Loucy (cell line): ENCODE data around the gene NCOA1.

Experiments
- H2AFZ ChIP-seq: fragments of 200-600 bp; sonication (generic); 2 replicates; pipeline ENCODE4 v1.6.0; 2016; ENCODE audit warnings: antibody characterized with exemption, mild to moderate bottlenecking, low read length, moderate library complexity
- H3F3A ChIP-seq: fragments of 200-600 bp; 2 replicates; pipeline ENCODE4 v1.6.0; 2016; ENCODE audit warnings: antibody characterized with exemption, low read depth, mild to moderate bottlenecking
- H3K27me3 ChIP-seq: fragments of 200-600 bp; sonication (generic); 2 replicates; pipeline ENCODE4 v1.6.1; 2014; ENCODE audit warnings: low read length, mild to moderate bottlenecking; ENCODE audit not compliant: insufficient read depth, poor library complexity, severe bottlenecking
- H3K36me3 ChIP-seq: fragments of 200-600 bp; sonication (generic); 2 replicates; pipeline ENCODE4 v1.6.1; 2016; ENCODE audit warnings: low read length; ENCODE audit not compliant: insufficient read depth
- H3K4me1 ChIP-seq: fragments of 200-600 bp; sonication (generic); 2 replicates; pipeline ENCODE4 v1.5.1; 2014; ENCODE audit warnings: low read length, mild to moderate bottlenecking; ENCODE audit not compliant: insufficient read depth, poor library complexity, severe bottlenecking
- H3K4me2 ChIP-seq: fragments of 200-600 bp; sonication (generic); 2 replicates; pipeline ENCODE4 v1.6.0; 2014; ENCODE audit warnings: antibody characterized with exemption, low read length, low read depth, mild to moderate bottlenecking; ENCODE audit not compliant: poor library complexity, severe bottlenecking
- H3K4me3 ChIP-seq: fragments of 200-600 bp; sonication (generic); 2 replicates; pipeline ENCODE4 v1.5.1; 2014; ENCODE audit warnings: low read length, mild to moderate bottlenecking, mixed read lengths; ENCODE audit not compliant: poor library complexity, severe bottlenecking
- H3K79me2 ChIP-seq: fragments of 200-600 bp; sonication (generic); 2 replicates; pipeline ENCODE4 v1.6.1; 2014; ENCODE audit warnings: low read length; ENCODE audit not compliant: insufficient read depth
- H3K9ac ChIP-seq: fragments of 200-600 bp; sonication (generic); 2 replicates; pipeline ENCODE4 v1.6.0; 2014; ENCODE audit warnings: mild to moderate bottlenecking, low read depth, low read length, moderate library complexity; ENCODE audit not compliant: poor library complexity, severe bottlenecking
- H3K9me2 ChIP-seq: fragments of 200-600 bp; sonication (generic); replicated peaks from 2 replicates; pipeline ENCODE4 v1.6.1; 2016; ENCODE audit warnings: low read depth, low read length, mixed read lengths
- H3K9me3 ChIP-seq: fragments of 200-600 bp; sonication (generic); 2 replicates; pipeline ENCODE4 v1.6.1; 2014; ENCODE audit warnings: mild to moderate bottlenecking, antibody characterized with exemption, low read length, low read depth; ENCODE audit not compliant: insufficient read depth
- H4K20me1 ChIP-seq: fragments of 200-600 bp; sonication (generic); 2 replicates; pipeline ENCODE4 v1.6.0; 2014; ENCODE audit warnings: antibody characterized with exemption, low read length, mild to moderate bottlenecking; ENCODE audit not compliant: insufficient read depth, poor library complexity, severe bottlenecking
- EZH2phosphoT487 ChIP-seq: fragments of 200-600 bp; IDR thresholded peaks from 2 replicates; pipeline ENCODE4 v1.6.1; 2018; ENCODE audit warnings: antibody characterized with exemption, mild to moderate bottlenecking, moderate library complexity, borderline replicate concordance
- TF ChIP-seq, protein P1 (sequence below): fragments of 200-600 bp; sonication (generic); conservative IDR thresholded peaks from 2 replicates; pipeline ENCODE4 v1.5.1; 2014; ENCODE audit warnings: mild to moderate bottlenecking, antibody characterized with exemption, low read length

The NCOA1 gene

GRCh38 chr2:24623535-24623934 is 132.5 kb downstream of the NCOA1 start:
- Histone ChIP-seq H3K4me1 (peaks cover 28% of the 10 kb centered on the region), H3K4me3 (no peak overlapping the region), H3K27me3 (no peaks in the 10 kb centered on the region), H3F3A (no peaks in the 10 kb centered on the region), H3K9me2 (no peaks in the 10 kb centered on the region), H3K9ac (no peak overlapping the region), H4K20me1 (no peaks in the 10 kb centered on the region), H3K79me2 (peaks cover 18% of the 10 kb centered on the region; the same call in 1 of the 2 replicates), H2AFZ (no peak overlapping the region), H3K36me3 (no peaks in the 10 kb centered on the region), H3K4me2 (no peak overlapping the region), H3K9me3 (no peaks in the 10 kb centered on the region)
- TF ChIP-seq EZH2phosphoT487: no peak
- TF ChIP-seq, protein P1, sequence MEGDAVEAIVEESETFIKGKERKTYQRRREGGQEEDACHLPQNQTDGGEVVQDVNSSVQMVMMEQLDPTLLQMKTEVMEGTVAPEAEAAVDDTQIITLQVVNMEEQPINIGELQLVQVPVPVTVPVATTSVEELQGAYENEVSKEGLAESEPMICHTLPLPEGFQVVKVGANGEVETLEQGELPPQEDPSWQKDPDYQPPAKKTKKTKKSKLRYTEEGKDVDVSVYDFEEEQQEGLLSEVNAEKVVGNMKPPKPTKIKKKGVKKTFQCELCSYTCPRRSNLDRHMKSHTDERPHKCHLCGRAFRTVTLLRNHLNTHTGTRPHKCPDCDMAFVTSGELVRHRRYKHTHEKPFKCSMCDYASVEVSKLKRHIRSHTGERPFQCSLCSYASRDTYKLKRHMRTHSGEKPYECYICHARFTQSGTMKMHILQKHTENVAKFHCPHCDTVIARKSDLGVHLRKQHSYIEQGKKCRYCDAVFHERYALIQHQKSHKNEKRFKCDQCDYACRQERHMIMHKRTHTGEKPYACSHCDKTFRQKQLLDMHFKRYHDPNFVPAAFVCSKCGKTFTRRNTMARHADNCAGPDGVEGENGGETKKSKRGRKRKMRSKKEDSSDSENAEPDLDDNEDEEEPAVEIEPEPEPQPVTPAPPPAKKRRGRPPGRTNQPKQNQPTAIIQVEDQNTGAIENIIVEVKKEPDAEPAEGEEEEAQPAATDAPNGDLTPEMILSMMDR: no peak

- Histone ChIP-seq H3K9me3 (no peaks in the 10 kb centered on the region), H3K79me2 (peaks cover 22% of the 10 kb centered on the region; the same call in 1 of the 2 replicates), H3F3A (no peaks in the 10 kb centered on the region), H2AFZ (no peak overlapping the region), H3K9me2 (no peaks in the 10 kb centered on the region), H3K4me1 (peaks cover 28% of the 10 kb centered on the region), H3K9ac (no peak overlapping the region), H3K4me3 (no peak overlapping the region), H3K36me3 (no peaks in the 10 kb centered on the region), H3K27me3 (no peaks in the 10 kb centered on the region), H4K20me1 (no peaks in the 10 kb centered on the region), H3K4me2 (no peak overlapping the region)
- TF ChIP-seq, protein P1: no peak
Observed at GRCh38 chr2:24625728-24626127, 134.7 kb downstream of the NCOA1 start.

DNA sequence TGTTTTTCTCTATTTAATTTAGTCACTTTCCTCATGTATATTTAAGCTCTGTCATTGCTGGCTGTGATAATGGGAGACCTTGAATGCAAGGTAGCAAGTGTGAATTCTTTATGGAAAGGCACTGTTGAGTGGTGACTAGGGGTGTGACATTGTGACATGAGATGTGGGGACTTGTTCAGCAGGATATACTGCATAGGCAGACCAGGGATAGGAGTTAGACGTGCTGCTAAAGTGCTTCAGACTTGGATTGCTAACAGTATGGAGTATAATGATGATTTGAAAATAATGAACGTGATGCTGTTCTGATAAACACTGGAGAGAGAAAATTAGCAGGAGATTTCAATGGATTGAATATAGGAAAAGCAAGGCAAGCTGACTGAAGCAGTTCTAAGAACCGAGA is 135.1 kb downstream of the NCOA1 start:
- Histone ChIP-seq H3F3A (no peaks in the 10 kb centered on the region), H3K27me3 (no peaks in the 10 kb centered on the region), H3K4me1 (peaks cover 28% of the 10 kb centered on the region), H3K9ac (no peak overlapping the region), H3K9me2 (no peaks in the 10 kb centered on the region), H2AFZ (no peak overlapping the region), H3K36me3 (no peaks in the 10 kb centered on the region), H3K79me2 (peaks cover 22% of the 10 kb centered on the region; the same call in 1 of the 2 replicates), H3K4me3 (no peak overlapping the region), H4K20me1 (no peaks in the 10 kb centered on the region), H3K9me3 (no peaks in the 10 kb centered on the region), H3K4me2 (no peak overlapping the region)
- TF ChIP-seq EZH2phosphoT487: no peak
- TF ChIP-seq, protein P1: no peak
